ENCODE data around the gene GSTM3. TPM values are rescaled to one million over a fixed set of nuclear protein-coding genes. Genes with fewer than 3 reads are reported as not detected.

The GSTM3 gene
- total RNA-seq, 1 donor from 2014 or later, result 29.7 TPM

DNA sequence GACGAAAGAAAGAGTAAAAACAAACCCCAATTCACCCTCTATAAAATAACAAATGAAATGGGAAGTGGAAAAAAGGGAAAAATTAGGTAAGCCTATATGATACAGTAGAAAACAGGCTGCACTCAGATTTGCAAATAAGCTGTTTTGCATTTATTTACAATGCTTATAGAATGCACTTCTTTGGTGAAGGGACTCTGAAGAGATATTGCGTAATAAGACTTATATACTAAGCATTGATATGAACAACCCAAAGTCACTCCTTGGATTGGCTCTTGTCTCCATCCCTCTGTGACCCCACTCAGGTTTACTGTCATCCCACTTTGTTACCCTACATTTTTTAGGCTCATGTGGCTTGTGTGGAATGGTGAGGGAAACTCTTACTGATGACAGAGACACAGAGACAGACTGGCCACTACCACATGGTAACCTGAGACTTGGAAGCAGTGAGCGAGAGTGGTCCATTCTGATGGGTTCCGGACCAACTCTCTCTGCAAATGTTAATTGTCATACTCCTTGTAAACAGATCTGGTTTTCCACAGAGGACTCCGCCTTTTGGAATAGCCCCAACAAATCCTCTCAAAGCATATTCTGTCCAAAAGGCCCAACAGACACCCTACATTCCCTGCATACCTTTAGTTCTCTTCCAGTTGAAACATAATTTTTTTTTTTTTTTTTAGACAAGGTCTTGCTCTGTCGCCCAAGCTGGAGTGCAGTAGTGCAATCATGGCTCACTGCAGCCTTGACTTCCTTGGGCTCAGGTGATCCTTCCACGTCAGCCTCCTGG, 17.7 kb downstream of the GSTM3 start:
- Histone ChIP-seq H3K4me3 (no peak overlapping the region), H3K4me1 (no peaks in the 10 kb centered on the region), H3K36me3 (no peaks in the 10 kb centered on the region), H3K27ac (no peak overlapping the region), H3K9me3 (no peaks in the 10 kb centered on the region), H3K27me3 (no peaks in the 10 kb centered on the region)
- TF ChIP-seq, protein P1, sequence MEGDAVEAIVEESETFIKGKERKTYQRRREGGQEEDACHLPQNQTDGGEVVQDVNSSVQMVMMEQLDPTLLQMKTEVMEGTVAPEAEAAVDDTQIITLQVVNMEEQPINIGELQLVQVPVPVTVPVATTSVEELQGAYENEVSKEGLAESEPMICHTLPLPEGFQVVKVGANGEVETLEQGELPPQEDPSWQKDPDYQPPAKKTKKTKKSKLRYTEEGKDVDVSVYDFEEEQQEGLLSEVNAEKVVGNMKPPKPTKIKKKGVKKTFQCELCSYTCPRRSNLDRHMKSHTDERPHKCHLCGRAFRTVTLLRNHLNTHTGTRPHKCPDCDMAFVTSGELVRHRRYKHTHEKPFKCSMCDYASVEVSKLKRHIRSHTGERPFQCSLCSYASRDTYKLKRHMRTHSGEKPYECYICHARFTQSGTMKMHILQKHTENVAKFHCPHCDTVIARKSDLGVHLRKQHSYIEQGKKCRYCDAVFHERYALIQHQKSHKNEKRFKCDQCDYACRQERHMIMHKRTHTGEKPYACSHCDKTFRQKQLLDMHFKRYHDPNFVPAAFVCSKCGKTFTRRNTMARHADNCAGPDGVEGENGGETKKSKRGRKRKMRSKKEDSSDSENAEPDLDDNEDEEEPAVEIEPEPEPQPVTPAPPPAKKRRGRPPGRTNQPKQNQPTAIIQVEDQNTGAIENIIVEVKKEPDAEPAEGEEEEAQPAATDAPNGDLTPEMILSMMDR (IDR thresholded peaks at IDR 0.05), result no peak
- DNase-seq (no peak), ATAC-seq (no peak)
- intact Hi-C loops (cut with DNase I), result no loop called here

DNA sequence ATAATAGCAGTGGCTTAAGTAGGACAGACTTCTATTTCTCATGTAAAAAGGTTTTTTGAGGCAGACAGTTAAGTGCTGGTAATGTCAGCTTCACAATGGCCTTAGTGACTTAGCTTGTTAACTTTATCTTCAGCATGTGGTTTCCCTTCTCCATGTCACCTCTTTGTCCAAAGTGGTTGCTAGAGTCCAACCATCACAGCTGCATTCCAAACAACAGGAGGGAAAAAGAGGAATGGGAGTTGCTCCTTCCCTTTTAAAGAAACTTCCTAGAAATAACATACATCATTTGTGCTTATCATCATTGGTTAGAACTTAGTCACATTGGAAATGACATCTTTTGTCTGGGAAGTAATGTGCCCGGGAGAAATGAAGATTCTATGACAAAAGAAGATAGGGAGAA, 18.9 kb downstream of the GSTM3 start:
- no peak for DNase-seq
- Histone ChIP-seq H3K27me3 (no peaks in the 10 kb centered on the region), H3K4me3 (no peak overlapping the region), H3K27ac (no peak overlapping the region), H3K36me3 (no peaks in the 10 kb centered on the region), H3K4me1 (no peaks in the 10 kb centered on the region), H3K9me3 (no peaks in the 10 kb centered on the region)
- no peak for ATAC-seq
- TF ChIP-seq, protein P1 (IDR thresholded peaks at IDR 0.05), result no peak
- intact Hi-C loops (cut with DNase I), result no loop called here

DNA sequence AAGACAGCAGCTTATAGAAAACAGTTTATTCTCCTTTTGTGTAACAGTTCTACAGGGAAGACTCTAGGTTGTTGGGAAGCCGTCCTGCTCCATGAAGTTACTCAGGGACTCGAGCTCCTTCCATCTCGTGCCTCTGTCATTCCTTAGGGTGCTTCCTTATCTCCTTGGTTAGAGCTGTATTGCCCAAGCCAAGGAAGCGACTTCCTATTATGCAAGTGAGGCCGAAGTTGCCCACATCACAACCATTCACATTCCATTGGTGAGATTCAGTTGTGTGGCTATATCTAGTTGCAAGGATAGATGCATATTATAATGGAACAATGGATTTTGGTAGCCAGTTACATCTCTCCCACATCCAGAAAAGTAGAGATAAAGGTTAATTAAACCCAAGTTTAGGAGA, 19.8 kb downstream of the GSTM3 start:
- intact Hi-C loops (cut with DNase I), result no loop called here
- Histone ChIP-seq H3K4me1 (no peaks in the 10 kb centered on the region), H3K36me3 (no peaks in the 10 kb centered on the region), H3K27me3 (no peaks in the 10 kb centered on the region), H3K9me3 (no peaks in the 10 kb centered on the region), H3K27ac (no peak overlapping the region), H3K4me3 (no peak overlapping the region)
- TF ChIP-seq, protein P1 (IDR thresholded peaks at IDR 0.05), result no peak
- no peak for DNase-seq
- ATAC-seq, result no peak

DNA sequence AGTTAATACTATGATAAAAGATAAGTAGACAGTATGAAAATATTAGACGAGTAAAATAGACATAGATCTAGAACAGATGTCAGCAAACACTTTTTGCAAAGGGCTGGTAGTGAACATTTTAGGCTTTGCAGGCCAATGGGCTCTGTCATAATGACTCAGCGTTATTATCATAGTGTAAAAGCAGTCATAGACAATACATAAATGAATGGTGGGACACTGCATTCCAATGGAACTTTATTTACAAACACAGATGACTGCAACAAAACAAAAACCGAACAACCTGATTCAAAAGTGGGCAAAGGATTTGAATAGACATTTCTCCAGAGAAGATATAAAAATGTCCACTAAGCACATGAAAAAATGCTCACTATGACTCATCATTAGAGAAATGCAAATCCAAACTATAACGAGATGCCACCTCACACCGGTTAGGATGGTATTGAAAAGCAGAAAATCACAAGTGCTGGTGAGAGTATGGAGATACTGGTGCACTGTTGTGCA, 21.5 kb downstream of the GSTM3 start:
- intact Hi-C loops (cut with DNase I), result no loop called here
- no peaks in the 10 kb centered on the region for H3K9me3 ChIP-seq
- H3K4me3 ChIP-seq, result no peak overlapping the region
- TF ChIP-seq, protein P1 (IDR thresholded peaks at IDR 0.05), result no peak
- no peak for ATAC-seq
- no peaks in the 10 kb centered on the region for H3K4me1 ChIP-seq
- no peak for DNase-seq
- no peaks in the 10 kb centered on the region for H3K27me3 ChIP-seq
- no peak overlapping the region for H3K27ac ChIP-seq
- H3K36me3 ChIP-seq, result no peaks in the 10 kb centered on the region

DNA sequence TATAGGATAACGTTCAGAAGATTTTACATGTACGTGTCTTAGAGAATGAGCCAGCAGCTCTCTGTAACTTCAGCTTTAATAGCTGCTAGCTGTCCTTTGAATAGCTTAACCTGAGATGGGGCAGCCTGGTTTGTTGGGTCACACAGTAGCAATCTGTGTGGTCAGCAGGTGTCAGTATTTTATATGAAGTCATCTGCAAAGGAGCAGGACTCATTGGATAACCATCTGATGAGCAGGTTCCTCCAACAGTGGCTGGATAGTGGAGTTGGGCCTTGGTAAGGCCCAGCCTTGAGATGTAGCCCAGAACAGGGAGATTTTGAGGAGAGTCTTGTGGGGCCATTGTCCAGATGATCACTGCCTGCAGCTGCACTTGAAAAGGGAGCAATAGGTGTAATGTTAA, 22.3 kb downstream of the GSTM3 start:
- no peaks in the 10 kb centered on the region for H3K27me3 ChIP-seq
- H3K27ac ChIP-seq, result no peak overlapping the region
- H3K9me3 ChIP-seq, result no peaks in the 10 kb centered on the region
- no peaks in the 10 kb centered on the region for H3K4me1 ChIP-seq
- intact Hi-C loops (cut with DNase I), result no loop called here
- DNase-seq, result no peak
- no peak overlapping the region for H3K4me3 ChIP-seq
- ATAC-seq, result peak; percentile 28
- H3K36me3 ChIP-seq, result no peaks in the 10 kb centered on the region
- TF ChIP-seq, protein P1 (IDR thresholded peaks at IDR 0.05), result no peak
